H1 (cell line): Measurements from ENCODE around the gene P2RY8. TPM values are rescaled to one million over a fixed set of nuclear protein-coding genes. Genes with fewer than 3 reads are reported as not detected.

ENCODE experiments used
- CBX5 ChIP-seq: fragments of 300-800, 300-1000 bp; sonication (generic); IDR thresholded peaks from 2 replicates; pipeline ENCODE4 v1.7.1; 2016; ENCODE audit warnings: antibody characterized with exemption, low read length, low read depth
- EP300 ChIP-seq, 2 experiments: IDR thresholded peaks; 1 replicate in 1 of 2; 2 replicates in 1 of 2; pipeline ENCODE4 v1.6.1; 2011 to 2012; ENCODE audit warnings: low read depth in 2 of 2, low read length in 2 of 2, mild to moderate bottlenecking in 2 of 2, borderline replicate concordance in 1 of 2, inconsistent platforms in 1 of 2, moderate library complexity in 1 of 2
- PHF8 ChIP-seq: fragments of 200-600 bp; sonication (generic); conservative IDR thresholded peaks from 2 replicates; pipeline ENCODE4 v1.7.1; 2012; ENCODE audit warnings: low read depth, mild to moderate bottlenecking, inconsistent platforms, low read length, moderate library complexity
- POLR2AphosphoS5 ChIP-seq: IDR thresholded peaks from 2 replicates; pipeline ENCODE4 v1.6.1; 2011; ENCODE audit warnings: low read depth, low read length
- SRF ChIP-seq: IDR thresholded peaks from 2 replicates; pipeline ENCODE4 v1.6.1; 2011; ENCODE audit warnings: mild to moderate bottlenecking, low read depth, low read length, moderate library complexity
- TCF12 ChIP-seq: IDR thresholded peaks from 2 replicates; pipeline ENCODE4 v1.6.1; 2011; ENCODE audit warnings: low read depth, mild to moderate bottlenecking, low read length
- polyA plus RNA-seq, 7 experiments: library from polyadenylated mRNA; depleted of rRNA in 3 of 7; stranded (reverse) in 5 of 7; unstranded in 2 of 7; fragments of >200 nt in 5 of 7; fragments of 200-250 nt in 2 of 7; gene quantifications; 1 replicate in 5 of 7; 2 replicates in 1 of 7; 4 replicates in 1 of 7; pipeline versions ENCODE4 v1.2.1 to v1.2.3, GENCODE V29; 2011 to 2013; ENCODE audit warnings: missing spikeins in 2 of 7, mixed read lengths in 2 of 7
- total RNA-seq: library from RNA; stranded (reverse); fragmentation: NEBNext Ultra II Directional; extraction: Animal tissue kit (Norgen Biotek cat#: 25700); gene quantifications from 2 replicates; pipeline ENCODE4 v1.2.1, GENCODE V29; 2021
- TF ChIP-seq, protein P1 (sequence below): IDR thresholded peaks from 2 replicates; pipeline ENCODE4 v1.6.1; 2011; ENCODE audit warnings: low read length, improper control_type of control experiment
- TF ChIP-seq, protein P2 (sequence below): IDR thresholded peaks from 2 replicates; pipeline ENCODE4 v1.6.1; 2011; ENCODE audit warnings: low read depth, mild to moderate bottlenecking, low read length; ENCODE audit not compliant: insufficient read depth

Gene P2RY8
- total and polyA plus RNA-seq, 2 of the 8 experiments (the other 6 are each of a cell fraction or from before 2014, with no cell fraction given), result 0.09 to 0.15 TPM

DNA sequence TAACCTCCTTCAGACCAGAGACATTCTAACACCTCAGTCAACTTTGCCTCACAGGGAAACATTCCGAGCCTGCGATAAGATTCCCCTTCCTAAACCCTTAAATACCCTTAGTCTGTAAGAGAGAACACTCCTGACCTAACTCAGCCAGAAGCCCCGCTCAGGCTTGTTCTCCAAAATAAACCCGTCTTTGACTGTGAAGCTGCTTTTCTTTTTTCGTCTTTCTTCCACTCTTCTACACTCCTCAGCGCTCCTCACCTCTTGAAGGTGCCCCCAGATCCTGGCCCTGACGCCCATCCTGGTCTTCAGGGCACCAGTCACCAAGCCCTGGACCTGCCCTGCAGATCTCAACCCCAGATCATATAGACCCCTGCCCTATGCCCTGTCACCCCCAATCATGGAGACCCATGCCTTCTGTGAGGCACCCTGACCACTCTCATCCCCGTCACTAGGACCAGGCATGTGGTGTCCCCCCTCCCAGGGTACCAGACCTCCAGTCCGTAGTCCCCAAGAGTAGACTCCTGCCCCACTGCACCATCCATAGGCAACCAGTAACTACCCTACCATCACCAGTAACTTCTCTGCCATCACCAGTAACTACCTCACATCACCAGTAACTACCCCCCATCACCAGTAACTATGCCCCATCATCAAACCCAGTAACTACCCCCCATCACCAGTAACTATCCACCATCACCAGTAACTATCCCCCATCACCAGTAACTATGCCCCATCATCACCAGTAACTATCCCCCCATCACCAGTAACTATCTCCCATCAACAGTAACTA, 87.8 kb downstream of the P2RY8 start (continued):
- TF ChIP-seq EP300 (IDR thresholded peaks at IDR 0.05; ENCODE audit: borderline replicate concordance in 1 of 2, low read depth in 2 of 2, low read length in 2 of 2) (no peak), SRF (no peak), PHF8 (no peak), TCF12 (no peak), POLR2AphosphoS5 (no peak; the same call in 1 of the 2 replicates), CBX5 (no peak)
- TF ChIP-seq, protein P1, sequence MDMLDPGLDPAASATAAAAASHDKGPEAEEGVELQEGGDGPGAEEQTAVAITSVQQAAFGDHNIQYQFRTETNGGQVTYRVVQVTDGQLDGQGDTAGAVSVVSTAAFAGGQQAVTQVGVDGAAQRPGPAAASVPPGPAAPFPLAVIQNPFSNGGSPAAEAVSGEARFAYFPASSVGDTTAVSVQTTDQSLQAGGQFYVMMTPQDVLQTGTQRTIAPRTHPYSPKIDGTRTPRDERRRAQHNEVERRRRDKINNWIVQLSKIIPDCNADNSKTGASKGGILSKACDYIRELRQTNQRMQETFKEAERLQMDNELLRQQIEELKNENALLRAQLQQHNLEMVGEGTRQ, result no peak
- TF ChIP-seq, protein P2, sequence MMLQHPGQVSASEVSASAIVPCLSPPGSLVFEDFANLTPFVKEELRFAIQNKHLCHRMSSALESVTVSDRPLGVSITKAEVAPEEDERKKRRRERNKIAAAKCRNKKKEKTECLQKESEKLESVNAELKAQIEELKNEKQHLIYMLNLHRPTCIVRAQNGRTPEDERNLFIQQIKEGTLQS, result no peak
